ENCODE measurements around the gene PAN2. TPM values are rescaled to one million over a fixed set of nuclear protein-coding genes. Genes with fewer than 3 reads are reported as not detected.
A peak's percentile ranks its signal among the peaks of the same experiment; 100 is the strongest.

The PAN2 gene
- total RNA-seq, 4 donors from 2014 or later = 27.2 to 141 (median 39.7) TPM

GRCh38 chr12:56299308-56299852 lies 34.4 kb downstream of the PAN2 start:
- TF ChIP-seq CTCF (IDR thresholded peaks at IDR 0.05) (no peak), POLR2AphosphoS5 (IDR thresholded peaks at IDR 0.05) (no peak), POLR2A (IDR thresholded peaks at IDR 0.05) (no peak), EP300 (IDR thresholded peaks at IDR 0.05) (no peak)
- no peaks in the 10 kb centered on the region for H3K27me3 ChIP-seq
- peaks cover 6% of the 10 kb centered on the region for H3K36me3 ChIP-seq
- H3K4me1 ChIP-seq = peaks cover 54% of the 10 kb centered on the region
- DNase-seq (ENCODE audit: low spot score in 2 of 2) = no peak
- H3K27ac ChIP-seq = peak overlapping the region; percentile 94
- no peaks in the 10 kb centered on the region for H3K9me3 ChIP-seq
- H3K4me3 ChIP-seq = peak overlapping the region; percentile 75
- 0% methylated on average over 9 of the region's 10 CpGs for WGBS

GRCh38 chr12:56298828-56299227 lies 35.0 kb downstream of the PAN2 start:
- no peaks in the 10 kb centered on the region for H3K27me3 ChIP-seq
- H3K9me3 ChIP-seq = no peaks in the 10 kb centered on the region
- TF ChIP-seq POLR2AphosphoS5 (IDR thresholded peaks at IDR 0.05) (no peak), EP300 (IDR thresholded peaks at IDR 0.05) (no peak), POLR2A (IDR thresholded peaks at IDR 0.05) (no peak)
- peak overlapping the region; percentile 75 for H3K4me3 ChIP-seq
- H3K36me3 ChIP-seq = peaks cover 3% of the 10 kb centered on the region
- H3K4me1 ChIP-seq = peaks cover 54% of the 10 kb centered on the region
- no peak for DNase-seq (ENCODE audit: low spot score in 2 of 2)
- 68% methylated on average over 5 of the region's 5 CpGs for WGBS
- H3K27ac ChIP-seq = peak overlapping the region; percentile 94

GRCh38 chr12:56297400-56297799 lies 36.4 kb downstream of the PAN2 start:
- no peak overlapping the region for H3K27ac ChIP-seq
- H3K4me3 ChIP-seq = no peak overlapping the region
- peaks cover 50% of the 10 kb centered on the region for H3K4me1 ChIP-seq
- DNase-seq (ENCODE audit: low spot score in 2 of 2) = no peak
- H3K9me3 ChIP-seq = no peaks in the 10 kb centered on the region
- WGBS = 85% methylated on average over 8 of the region's 8 CpGs
- no peaks in the 10 kb centered on the region for H3K27me3 ChIP-seq
- H3K36me3 ChIP-seq = no peaks in the 10 kb centered on the region
- no peak for TF ChIP-seq POLR2A (IDR thresholded peaks at IDR 0.05)
- no peak for TF ChIP-seq POLR2AphosphoS5 (IDR thresholded peaks at IDR 0.05)
- no peak for TF ChIP-seq CTCF (IDR thresholded peaks at IDR 0.05)
- TF ChIP-seq EP300 (IDR thresholded peaks at IDR 0.05) = no peak

- H3K27me3 ChIP-seq = no peaks in the 10 kb centered on the region
- H3K4me1 ChIP-seq = peaks cover 53% of the 10 kb centered on the region
- H3K9me3 ChIP-seq = no peaks in the 10 kb centered on the region
- H3K4me3 ChIP-seq = no peak overlapping the region
- H3K36me3 ChIP-seq = peaks cover 5% of the 10 kb centered on the region
- TF ChIP-seq POLR2AphosphoS5 (IDR thresholded peaks at IDR 0.05) (no peak), EP300 (IDR thresholded peaks at IDR 0.05) (no peak), POLR2A (IDR thresholded peaks at IDR 0.05) (no peak), CTCF (IDR thresholded peaks at IDR 0.05) (no peak)
- no peak overlapping the region for H3K27ac ChIP-seq
- DNase-seq (ENCODE audit: low spot score in 2 of 2) = no peak
- 74% methylated on average over 5 of the region's 5 CpGs for WGBS
Measured at GRCh38 chr12:56296295-56296694, 37.5 kb downstream of the PAN2 start.

- 81% methylated on average over 5 of the region's 5 CpGs for WGBS
- DNase-seq (ENCODE audit: low spot score in 2 of 2) = no peak
- Histone ChIP-seq H3K27me3 (no peaks in the 10 kb centered on the region), H3K4me1 (peaks cover 44% of the 10 kb centered on the region), H3K4me3 (no peak overlapping the region), H3K27ac (no peak overlapping the region), H3K9me3 (no peaks in the 10 kb centered on the region), H3K36me3 (peaks cover 11% of the 10 kb centered on the region)
- TF ChIP-seq POLR2A (IDR thresholded peaks at IDR 0.05) (no peak), CTCF (IDR thresholded peaks at IDR 0.05) (no peak), EP300 (IDR thresholded peaks at IDR 0.05) (no peak), POLR2AphosphoS5 (IDR thresholded peaks at IDR 0.05) (no peak)
Measured at GRCh38 chr12:56293795-56294194, 40.0 kb downstream of the PAN2 start.
